DMS153 (cell line): ENCODE data around the gene PBX1.
A peak's percentile ranks its signal among the peaks of the same experiment; 100 is the strongest.

Source experiments
- DNase-seq: peaks from one replicate; lab custom pipeline; 2025; lab: John Stamatoyannopoulos, UW

PBX1 gene

DNA sequence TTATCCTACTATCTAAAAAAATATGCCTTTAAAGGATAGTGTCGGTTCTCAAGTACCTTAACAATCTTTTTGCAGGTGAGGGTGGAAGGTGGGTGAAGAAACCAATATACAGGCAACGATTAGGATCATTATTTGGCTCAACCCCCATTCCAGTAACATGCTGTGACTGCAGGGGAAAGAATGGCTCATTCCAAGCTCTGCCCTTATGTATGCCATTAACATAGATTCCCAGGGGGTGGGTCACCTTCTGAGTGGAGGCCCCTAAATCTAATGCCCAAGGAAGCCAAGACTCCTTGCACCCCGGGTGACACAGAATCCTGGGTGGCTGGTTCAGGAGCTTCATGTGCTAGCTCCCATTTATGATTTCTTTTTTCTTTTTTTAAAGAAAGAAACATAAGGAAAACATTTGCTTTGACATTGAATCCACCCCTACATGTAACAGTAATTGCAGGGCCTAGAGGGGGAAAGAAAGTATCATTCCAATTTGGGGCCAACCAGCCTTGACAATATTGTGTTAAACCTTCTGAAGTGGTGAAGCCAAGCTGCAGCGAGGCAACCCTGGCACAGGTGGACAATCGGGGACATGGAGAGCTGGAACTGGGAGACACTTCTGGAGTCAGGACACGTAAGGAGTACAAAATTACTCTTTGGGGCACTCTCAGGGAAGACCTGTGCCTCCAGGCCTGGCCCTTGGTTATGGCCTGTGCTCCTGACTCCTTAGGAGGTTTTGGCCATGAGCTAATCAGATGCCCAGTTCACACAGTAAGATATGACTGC is 200.3 kb downstream of the PBX1 start:
- DNase-seq: no peak

DNA sequence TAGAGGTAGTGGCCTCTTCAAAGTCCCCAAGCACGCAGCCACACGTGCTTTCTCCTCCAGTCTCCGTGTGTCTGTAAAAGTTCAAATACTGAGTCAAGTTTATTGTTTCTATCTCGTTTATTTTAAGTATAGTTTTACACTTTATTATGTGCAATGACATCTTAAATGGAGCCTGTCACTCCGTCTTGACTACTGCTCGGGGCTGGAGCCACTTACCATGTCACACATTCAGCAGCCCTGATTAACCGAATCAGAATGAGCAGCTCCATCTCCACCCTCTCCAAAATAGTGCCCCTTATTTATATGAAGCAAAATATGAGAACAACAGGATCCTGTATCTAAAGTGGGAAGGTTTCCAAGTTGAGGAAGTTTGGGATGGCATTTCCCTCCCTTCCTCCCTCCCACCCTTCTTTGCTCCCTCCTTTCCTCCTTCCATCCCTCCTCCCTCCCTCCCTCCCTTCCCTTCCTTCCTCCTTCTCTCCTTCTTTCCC is 201.0 kb downstream of the PBX1 start:
- no peak for DNase-seq

DNA sequence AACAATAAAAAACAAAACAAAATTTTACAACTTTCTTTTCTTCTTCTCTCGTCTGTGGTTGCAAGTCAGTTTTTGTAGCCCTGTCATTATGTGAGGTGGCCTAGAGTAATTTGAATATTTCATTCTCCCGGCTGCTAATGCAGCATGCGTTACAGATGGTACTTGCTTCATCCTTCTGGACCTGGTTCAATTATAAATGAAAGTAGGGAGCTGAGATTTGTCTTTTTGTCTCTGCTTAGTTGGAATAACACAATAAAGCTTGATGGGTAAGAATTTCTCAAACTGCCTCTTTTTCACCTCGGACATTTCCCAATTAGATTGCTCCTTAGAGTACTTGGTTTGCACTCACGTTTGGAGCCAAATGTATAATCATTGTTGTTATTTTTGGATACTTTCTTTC is 201.6 kb downstream of the PBX1 start:
- DNase-seq: no peak

DNA sequence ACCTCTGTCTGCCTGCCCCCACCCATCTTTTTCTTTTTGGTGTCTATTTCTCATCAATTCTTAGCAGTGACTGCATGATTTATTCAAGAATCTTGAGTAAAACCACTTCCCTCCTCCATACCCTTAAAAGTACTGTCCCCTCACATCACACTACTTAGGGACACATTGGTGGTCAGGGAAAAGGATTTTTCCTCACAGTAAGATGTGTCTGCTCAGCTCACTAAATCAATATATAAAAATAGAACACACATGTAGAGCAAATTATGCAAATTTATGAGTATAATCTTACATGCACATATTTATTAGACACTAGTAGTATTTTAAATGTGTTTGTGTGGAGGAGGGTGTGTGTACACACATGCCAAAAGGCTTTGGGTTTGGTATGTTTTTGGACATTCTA is 202.0 kb downstream of the PBX1 start:
- DNase-seq: no peak

DNA sequence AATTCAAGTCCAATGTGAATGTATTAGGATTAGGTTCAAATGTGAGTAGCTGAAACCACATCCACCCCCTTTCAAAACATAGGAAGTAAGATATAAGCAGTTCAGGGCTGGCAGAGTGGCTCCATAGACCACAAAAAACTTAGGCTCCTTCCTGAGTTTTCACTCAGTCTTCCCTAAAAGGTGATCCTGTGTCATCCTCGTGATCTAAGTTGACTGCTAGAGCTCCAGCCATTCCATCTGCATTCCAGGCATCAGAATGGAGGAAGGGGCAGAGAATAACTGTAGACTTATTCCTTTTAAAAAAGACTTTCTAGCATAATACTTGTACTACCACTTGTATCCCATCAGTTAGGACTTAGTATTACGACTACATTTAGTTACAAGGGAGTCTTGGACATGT is 204.1 kb downstream of the PBX1 start:
- no peak for DNase-seq

DNA sequence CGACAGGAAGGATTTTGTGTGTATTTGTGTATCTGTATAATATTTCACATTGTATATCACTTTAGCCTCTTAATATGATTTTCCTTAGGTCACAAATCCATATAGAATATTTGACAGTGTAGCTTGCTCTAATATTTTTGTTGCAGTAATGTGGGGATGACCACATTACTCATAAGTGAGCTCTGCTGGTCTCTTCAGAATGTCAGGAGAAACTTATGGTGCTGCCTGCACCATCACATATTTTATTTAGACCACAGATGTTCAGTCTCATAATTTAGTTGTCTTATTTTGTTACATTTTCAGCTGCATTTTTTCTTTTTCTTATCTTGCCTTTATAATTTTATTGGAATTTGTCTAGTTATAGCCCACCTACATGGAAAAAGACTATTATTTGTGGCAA is 205.3 kb downstream of the PBX1 start:
- no peak for DNase-seq

DNA sequence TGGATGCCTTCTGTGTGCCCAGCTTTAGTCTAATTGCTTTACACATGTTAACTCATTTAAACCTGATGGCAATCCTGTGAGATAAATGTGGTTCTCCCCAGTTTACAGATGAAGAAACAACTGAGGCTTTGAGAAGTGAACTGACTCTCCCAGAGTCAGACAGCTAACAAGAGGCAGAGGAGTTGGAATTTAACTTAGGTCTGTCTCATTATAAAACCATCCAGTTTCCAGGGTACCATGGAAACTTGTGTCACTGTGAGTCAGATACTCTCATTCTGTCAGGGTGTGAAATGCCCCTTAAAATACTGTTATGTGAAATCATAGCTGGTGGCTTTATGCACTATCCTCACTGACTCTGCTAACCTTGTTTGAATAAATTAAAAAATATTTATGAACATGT is 206.6 kb downstream of the PBX1 start:
- DNase-seq: no peak

DNA sequence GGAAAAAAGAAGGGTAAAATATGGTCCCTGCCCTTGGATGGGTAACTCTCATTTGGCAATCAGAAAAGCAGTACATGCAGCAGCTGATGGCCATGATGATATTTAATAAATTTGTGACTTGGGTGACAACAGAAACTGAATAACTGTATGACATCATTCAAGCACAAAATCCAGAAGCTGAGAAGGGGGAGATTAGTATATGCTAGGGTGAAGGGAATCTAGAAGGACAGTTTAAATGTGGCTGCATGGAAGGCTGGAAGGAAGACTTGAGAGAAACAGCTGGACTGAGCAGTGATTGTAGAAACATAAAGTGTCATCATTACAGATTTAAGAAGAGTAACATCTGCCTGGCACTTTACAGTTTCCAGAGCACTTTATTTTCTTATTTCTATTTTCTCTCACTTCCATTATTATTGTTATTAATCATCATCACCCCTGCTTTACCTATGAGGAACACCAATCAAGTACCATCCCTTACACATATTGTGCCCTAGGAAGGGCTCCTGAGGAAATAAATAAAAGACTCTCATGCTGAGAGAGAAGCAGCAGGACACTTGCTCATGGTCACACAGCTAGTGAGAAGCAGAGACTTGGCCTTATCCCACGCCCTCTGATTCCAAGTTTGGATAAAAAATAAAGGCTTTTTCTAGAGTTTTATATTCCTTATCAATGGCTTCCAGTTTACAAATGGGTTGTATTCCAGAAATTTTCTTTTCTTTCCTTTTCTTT is 207.2 kb downstream of the PBX1 start:
- no peak for DNase-seq

DNA sequence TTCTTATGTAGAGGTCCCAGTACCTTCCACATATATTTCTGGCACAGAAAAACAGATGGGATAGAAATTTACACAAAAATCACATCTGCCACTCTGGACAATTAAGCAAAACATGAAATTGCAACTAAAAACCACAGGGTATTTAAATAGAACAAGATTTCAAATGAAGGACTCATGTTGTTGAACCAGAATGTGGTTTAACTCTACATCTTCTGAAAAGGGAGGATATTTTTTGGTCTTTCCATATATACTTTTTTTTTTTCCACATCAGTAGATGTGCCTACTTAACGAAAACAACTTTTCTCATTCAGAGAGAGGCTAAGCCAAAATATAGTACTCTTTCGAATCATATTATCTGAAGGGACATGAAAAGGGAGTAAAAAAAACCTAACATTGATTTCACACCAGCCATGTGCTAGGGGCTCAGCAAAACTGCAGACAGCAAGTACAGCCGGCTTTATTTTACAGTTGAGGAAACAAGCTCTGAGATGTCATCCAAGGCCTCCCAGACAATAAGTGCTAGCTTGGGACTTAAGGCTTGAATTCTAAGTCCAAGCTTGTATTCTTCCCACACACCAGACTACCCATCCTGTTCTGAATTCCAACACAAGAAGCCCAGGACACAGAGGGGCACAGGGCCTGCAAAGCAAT is 208.9 kb downstream of the PBX1 start:
- DNase-seq: no peak

DNA sequence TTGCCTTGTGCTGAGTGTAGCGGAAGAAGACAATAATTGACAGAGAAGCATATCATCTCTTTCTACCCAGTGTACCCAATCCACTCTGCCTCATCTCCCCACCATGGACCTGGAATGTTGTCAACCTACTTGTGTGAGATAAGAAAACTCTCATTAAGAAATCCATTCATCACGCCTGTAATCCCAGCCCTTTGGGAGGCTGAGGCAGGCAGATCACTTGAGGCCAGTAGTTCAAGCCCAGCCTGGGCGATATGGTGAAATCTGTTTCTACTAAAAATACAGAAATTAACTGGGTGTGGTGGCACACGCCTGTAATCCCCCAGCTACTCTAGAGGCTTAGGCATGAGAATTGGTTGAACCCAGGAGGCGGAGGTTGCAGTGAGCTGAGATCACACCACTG is 209.6 kb downstream of the PBX1 start:
- DNase-seq: no peak

DNA sequence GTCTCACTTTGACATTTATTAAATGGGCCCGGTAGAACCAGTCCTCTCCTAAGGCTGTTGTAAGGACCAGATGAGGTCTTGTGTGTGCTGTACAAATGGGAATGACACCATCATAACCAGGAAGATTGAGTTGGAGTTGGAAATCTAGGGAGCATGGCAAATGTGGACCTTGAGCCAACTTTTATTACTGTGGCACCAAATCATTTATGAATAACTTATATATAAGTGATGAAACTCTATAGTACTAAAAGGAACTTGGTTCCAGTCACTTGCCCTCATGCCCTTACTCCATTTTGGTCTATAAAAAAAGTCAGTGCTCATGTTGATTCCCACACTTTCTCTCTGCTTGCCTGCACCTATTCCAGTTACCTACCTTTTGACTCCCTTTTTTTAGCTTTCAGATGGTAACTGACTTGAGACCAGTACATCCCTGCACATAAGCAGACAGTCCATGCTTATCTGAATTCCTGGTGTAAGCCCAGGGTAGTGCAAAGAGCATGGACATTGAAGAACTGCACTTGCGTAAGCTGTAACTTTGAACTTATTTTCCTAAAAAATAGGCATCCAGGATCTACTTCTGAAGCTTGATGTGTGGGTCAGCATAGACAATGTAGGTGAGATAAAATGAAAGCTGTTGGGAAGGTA is 210.6 kb downstream of the PBX1 start:
- DNase-seq: no peak

DNA sequence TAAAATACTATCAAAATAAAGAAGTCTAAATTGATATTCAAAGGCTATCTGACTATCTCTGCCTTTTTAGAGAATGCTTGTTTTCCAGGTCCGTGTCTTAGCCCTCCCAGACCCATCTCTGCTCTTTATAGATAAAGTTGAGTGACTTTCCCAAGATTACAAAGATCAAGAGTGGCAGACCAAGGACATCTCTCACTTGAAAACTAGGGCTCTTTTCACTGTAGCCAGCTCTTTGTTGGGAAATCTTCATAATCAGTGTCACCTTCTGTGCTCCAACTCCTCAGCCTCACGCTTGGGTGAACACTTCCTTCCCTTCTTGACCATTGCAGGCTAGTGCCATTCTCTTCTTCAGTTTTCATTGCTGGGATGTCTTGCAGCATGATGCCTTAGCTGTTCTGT is 211.1 kb downstream of the PBX1 start:
- DNase-seq: no peak

DNA sequence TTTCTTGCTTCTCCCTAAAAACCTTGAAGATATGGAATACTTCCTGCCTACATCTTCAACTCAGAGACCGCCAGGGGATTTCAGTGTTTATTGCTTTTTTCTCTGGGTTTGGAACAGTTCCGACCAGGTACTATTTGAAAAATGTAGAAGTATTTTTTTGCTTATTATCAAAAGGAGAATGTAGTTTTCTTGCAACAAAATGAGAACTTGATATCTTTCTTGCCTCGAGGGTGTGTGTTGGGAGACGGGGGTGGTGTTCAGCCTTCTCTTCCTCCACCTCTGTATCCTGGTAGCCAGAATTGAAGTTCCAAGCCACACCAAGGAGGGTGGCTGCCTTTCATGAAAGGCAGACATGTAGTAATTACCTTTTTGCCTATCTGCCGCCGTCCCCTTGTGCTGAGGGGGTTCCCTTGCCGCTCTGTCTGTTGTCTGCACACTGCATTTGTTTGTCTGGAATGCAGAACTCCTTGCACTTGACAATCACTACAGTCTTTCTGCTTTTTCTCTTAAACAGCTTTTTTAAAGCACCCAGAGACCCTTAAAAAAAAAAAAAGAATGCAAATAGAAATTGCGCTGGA is 212.1 kb downstream of the PBX1 start:
- no peak for DNase-seq

DNA sequence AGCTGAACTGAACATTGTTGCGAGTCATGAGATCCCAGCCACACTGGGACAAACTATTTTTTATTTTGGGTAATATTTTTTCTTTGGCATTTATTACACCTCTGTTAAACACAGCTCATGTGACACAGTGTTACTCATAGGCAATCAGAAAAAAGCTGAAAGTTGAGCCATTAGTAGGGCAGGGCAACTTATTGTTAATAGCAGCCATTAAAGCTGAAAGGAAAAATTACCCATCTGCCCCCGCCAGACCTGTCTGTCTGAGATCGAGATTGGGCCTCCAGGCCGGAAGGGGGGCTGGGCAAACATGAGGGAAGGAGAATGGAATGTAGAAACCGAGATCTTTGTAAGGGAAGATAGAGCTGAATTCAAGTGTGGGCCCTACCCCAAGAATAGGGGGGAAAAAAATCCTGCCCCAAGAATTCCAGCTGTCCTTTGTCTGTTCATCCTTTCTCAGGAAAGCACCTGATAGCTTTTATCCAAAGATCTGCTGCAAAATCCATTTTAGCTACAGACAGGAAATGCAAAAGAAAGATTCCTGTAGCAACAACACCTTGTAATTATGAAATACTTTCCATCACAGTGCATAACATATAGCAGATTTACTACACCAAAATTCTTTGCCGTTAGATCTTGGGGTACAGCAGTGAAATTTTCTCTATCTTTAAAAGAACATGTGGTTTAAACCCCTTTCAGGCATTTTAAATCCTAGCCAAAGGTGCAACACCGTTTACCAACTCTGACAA is 212.8 kb downstream of the PBX1 start:
- peak; percentile 67 for DNase-seq

DNA sequence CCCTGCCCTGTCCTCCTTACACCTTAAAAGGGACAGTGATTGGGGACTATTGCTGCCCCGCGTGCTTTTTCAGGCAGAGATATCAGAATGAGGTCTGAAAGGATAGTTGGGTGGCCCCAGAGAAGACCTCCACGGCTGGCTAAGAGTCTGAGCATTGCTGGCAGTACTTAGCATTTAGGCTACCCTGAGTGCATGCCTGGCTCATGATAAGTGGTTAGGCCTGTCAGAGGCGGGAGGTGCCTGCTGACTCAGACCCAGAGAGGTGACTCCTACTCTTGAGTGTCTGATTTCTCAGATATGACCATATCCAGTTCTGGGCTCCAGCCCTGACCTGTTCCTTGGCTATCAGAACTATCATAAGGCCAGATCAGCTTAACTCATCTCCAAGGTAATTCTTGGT is 213.7 kb downstream of the PBX1 start:
- peak; percentile 84 for DNase-seq

DNA sequence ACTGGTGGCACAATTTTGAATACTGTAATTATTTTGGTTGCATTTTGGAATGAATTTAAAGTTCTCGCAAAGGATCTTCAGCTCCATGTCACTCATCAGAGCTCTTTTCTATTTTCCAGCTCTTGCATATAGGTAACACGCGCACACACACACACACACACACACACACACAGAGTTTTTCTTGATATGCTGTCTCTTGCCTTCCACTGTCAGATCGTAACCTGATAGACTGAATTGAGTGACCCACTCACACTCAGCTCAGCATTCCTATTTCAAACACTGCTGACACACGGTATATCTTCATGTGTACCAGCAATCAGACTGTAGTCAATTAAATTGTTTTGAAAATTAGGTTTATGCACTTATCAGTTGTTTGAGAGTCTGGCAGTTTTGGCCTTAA is 214.1 kb downstream of the PBX1 start:
- DNase-seq: no peak

DNA sequence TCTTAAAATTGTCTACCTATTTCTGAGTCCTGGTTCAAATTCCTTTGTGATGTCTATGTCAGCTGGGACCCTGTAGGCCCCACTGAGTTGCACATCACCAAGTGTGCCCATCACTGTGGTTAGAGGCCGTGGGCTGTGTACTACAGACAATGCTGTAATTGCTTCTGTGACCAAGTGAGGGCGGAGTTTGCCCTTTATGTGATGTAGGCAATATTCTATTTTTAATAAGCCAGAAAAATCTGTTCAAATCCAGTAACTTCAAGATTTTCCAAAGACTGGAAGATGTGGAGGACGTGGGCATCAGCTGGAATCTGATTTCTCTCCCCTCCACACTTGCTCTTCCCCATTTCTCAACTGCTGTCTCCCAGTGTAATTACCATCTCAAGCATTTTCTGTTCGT is 215.4 kb downstream of the PBX1 start:
- DNase-seq: no peak

DNA sequence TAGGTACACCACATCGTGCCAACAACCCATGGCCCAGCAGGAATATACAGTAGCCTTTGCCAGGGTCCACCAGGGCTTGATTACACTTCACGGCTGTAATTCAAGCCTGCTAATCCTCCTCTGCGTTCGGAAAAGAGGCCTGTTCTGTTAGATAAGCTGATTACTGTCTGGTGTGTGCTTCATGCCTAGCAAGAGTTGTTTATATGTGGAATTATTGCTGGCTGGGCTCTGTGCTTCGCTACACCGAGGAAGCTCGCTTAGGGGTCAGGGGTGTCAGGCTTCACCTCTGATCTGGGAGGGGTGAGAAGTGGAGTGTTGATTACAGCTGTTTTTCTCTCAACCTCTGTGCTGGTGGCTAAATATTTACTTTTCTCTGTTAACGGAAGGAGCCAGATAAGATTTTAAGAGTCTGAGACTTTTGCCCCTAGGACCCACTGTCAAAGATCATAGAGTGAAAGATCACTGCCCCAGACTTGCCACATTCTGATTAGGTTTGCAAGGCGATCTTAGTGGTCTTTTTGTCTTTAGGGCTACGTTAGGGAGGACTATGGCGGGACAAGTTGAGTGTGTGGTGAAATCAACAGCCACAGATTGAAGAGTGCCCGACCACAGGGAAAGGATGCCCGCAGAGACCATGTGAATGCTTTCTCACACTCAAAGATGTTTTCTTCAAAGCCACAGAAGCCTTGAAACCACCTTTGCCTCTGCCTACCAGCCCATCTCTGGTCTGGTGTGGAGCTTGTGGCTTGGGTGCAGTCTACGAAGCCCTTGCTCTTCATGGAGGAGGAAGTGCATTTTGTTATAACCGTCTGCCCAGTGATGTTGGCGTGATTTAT is 216.1 kb downstream of the PBX1 start:
- DNase-seq: peak; percentile 62

DNA sequence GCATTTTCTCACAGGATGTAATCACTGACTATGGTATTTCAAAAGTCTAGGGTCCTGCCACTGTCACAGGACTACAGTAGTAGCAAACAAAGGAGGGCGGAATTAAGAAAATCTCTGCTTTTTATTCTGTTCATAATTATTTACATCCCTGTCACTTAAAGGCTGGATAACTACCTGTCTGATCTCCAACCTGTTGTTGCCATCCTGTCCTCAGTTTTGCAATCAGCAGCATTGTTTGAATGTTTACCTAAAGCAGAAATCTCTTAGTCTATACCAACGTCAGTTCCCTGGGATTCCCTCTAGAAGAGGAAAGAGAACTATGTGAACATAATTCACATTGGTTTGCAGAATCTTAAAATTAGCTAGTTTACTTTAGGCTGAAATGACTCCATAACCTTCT is 218.5 kb downstream of the PBX1 start:
- DNase-seq: peak; percentile 27

DNA sequence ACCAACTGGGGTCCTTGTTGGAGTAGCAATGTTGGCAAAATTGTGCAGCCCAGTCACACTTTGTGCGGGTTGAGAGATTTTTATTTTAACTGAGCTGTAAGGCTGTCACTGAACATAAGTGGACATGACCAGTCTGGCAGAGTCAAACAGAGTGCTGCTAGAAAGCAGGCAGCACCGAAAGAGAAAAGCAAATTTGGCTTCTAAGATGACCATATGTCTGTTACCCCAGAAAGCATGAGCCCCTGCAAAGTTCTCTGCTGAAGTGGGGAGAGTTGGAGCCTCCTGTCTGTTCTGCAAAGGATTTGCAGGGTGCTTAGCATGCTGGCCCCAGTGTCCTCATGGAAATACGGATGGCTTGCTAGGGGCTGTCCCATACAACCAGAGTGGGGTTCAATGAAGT is 220.4 kb downstream of the PBX1 start:
- no peak for DNase-seq
